ENCODE results near the gene SELENOF. TPM values are rescaled to one million over a fixed set of nuclear protein-coding genes. Genes with fewer than 3 reads are reported as not detected.

SELENOF gene
- total and polyA plus RNA-seq, 2 of the 13 experiments (the other 11 are each of a cell fraction or from before 2014, with no cell fraction given), result 133 to 163 TPM

DNA sequence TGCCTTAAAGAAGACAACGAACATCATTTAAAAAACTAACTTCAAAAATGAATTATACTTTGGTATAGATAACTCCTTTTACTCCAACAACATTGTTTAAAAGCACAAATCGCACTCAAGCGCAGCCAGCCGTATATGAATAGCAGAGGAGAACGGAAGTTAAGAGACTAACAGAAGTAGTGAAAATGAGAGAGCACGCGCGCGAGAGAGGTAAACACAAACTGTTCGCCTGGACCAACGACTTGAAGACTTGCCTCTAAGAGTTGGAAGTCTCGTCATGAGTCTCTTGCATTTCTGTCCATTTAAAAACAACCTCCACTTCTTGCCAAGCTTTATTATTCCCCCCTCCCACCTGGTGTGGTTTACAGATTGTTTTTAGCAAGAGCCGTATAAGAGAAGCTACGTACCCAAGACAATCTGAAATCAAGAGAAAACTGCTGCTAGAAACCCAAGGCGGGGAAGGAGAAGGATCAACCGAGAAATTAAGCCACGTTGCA lies 479 bp downstream of the SELENOF start (continued):
- TF ChIP-seq, protein P1, sequence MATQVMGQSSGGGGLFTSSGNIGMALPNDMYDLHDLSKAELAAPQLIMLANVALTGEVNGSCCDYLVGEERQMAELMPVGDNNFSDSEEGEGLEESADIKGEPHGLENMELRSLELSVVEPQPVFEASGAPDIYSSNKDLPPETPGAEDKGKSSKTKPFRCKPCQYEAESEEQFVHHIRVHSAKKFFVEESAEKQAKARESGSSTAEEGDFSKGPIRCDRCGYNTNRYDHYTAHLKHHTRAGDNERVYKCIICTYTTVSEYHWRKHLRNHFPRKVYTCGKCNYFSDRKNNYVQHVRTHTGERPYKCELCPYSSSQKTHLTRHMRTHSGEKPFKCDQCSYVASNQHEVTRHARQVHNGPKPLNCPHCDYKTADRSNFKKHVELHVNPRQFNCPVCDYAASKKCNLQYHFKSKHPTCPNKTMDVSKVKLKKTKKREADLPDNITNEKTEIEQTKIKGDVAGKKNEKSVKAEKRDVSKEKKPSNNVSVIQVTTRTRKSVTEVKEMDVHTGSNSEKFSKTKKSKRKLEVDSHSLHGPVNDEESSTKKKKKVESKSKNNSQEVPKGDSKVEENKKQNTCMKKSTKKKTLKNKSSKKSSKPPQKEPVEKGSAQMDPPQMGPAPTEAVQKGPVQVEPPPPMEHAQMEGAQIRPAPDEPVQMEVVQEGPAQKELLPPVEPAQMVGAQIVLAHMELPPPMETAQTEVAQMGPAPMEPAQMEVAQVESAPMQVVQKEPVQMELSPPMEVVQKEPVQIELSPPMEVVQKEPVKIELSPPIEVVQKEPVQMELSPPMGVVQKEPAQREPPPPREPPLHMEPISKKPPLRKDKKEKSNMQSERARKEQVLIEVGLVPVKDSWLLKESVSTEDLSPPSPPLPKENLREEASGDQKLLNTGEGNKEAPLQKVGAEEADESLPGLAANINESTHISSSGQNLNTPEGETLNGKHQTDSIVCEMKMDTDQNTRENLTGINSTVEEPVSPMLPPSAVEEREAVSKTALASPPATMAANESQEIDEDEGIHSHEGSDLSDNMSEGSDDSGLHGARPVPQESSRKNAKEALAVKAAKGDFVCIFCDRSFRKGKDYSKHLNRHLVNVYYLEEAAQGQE (IDR thresholded peaks at IDR 0.05; ENCODE audit: borderline replicate concordance in 1 of 2, low read depth in 1 of 2, low read length in 2 of 2), result no peak
- TF ChIP-seq, protein P2, sequence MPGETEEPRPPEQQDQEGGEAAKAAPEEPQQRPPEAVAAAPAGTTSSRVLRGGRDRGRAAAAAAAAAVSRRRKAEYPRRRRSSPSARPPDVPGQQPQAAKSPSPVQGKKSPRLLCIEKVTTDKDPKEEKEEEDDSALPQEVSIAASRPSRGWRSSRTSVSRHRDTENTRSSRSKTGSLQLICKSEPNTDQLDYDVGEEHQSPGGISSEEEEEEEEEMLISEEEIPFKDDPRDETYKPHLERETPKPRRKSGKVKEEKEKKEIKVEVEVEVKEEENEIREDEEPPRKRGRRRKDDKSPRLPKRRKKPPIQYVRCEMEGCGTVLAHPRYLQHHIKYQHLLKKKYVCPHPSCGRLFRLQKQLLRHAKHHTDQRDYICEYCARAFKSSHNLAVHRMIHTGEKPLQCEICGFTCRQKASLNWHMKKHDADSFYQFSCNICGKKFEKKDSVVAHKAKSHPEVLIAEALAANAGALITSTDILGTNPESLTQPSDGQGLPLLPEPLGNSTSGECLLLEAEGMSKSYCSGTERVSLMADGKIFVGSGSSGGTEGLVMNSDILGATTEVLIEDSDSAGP (CRISPR knock-in tag; IDR thresholded peaks at IDR 0.05; ENCODE audit: borderline replicate concordance), result no peak
- TF ChIP-seq DR1 (CRISPR knock-in tag; IDR thresholded peaks at IDR 0.05) (0 out of 2 replicates have a peak, but pooled peaks have one; percentile 8), SAP130 (CRISPR knock-in tag; IDR thresholded peaks at IDR 0.05; ENCODE audit: low read depth) (peak; percentile 30; the same call in 1 of the 2 replicates), MED1 (CRISPR knock-in tag; IDR thresholded peaks at IDR 0.05) (0 out of 2 replicates have a peak, but pooled peaks have one; percentile 12), ZNF761 (CRISPR knock-in tag; conservative IDR thresholded peaks at IDR 0.05) (no peak), KDM3A (CRISPR knock-in tag; IDR thresholded peaks at IDR 0.05; ENCODE audit: low read depth) (no peak), ZNF292 (CRISPR knock-in tag; IDR thresholded peaks at IDR 0.05; ENCODE audit: borderline replicate concordance, low read depth) (no peak)
- TF ChIP-seq, protein P3, sequence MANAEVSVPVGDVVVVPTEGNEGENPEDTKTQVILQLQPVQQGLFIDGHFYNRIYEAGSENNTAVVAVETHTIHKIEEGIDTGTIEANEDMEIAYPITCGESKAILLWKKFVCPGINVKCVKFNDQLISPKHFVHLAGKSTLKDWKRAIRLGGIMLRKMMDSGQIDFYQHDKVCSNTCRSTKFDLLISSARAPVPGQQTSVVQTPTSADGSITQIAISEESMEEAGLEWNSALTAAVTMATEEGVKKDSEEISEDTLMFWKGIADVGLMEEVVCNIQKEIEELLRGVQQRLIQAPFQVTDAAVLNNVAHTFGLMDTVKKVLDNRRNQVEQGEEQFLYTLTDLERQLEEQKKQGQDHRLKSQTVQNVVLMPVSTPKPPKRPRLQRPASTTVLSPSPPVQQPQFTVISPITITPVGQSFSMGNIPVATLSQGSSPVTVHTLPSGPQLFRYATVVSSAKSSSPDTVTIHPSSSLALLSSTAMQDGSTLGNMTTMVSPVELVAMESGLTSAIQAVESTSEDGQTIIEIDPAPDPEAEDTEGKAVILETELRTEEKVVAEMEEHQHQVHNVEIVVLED (CRISPR knock-in tag; IDR thresholded peaks at IDR 0.05; ENCODE audit: borderline replicate concordance), result no peak
- TF ChIP-seq, protein P4, sequence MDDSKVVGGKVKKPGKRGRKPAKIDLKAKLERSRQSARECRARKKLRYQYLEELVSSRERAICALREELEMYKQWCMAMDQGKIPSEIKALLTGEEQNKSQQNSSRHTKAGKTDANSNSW (CRISPR knock-in tag; IDR thresholded peaks at IDR 0.05; ENCODE audit: borderline replicate concordance), result no peak
- TF ChIP-seq, protein P5, sequence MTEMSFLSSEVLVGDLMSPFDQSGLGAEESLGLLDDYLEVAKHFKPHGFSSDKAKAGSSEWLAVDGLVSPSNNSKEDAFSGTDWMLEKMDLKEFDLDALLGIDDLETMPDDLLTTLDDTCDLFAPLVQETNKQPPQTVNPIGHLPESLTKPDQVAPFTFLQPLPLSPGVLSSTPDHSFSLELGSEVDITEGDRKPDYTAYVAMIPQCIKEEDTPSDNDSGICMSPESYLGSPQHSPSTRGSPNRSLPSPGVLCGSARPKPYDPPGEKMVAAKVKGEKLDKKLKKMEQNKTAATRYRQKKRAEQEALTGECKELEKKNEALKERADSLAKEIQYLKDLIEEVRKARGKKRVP (CRISPR knock-in tag; IDR thresholded peaks at IDR 0.05), result 0 out of 4 replicates have a peak, but pooled peaks of 1 of the 2 experiments have one; percentile 16
- TF ChIP-seq, protein P6, sequence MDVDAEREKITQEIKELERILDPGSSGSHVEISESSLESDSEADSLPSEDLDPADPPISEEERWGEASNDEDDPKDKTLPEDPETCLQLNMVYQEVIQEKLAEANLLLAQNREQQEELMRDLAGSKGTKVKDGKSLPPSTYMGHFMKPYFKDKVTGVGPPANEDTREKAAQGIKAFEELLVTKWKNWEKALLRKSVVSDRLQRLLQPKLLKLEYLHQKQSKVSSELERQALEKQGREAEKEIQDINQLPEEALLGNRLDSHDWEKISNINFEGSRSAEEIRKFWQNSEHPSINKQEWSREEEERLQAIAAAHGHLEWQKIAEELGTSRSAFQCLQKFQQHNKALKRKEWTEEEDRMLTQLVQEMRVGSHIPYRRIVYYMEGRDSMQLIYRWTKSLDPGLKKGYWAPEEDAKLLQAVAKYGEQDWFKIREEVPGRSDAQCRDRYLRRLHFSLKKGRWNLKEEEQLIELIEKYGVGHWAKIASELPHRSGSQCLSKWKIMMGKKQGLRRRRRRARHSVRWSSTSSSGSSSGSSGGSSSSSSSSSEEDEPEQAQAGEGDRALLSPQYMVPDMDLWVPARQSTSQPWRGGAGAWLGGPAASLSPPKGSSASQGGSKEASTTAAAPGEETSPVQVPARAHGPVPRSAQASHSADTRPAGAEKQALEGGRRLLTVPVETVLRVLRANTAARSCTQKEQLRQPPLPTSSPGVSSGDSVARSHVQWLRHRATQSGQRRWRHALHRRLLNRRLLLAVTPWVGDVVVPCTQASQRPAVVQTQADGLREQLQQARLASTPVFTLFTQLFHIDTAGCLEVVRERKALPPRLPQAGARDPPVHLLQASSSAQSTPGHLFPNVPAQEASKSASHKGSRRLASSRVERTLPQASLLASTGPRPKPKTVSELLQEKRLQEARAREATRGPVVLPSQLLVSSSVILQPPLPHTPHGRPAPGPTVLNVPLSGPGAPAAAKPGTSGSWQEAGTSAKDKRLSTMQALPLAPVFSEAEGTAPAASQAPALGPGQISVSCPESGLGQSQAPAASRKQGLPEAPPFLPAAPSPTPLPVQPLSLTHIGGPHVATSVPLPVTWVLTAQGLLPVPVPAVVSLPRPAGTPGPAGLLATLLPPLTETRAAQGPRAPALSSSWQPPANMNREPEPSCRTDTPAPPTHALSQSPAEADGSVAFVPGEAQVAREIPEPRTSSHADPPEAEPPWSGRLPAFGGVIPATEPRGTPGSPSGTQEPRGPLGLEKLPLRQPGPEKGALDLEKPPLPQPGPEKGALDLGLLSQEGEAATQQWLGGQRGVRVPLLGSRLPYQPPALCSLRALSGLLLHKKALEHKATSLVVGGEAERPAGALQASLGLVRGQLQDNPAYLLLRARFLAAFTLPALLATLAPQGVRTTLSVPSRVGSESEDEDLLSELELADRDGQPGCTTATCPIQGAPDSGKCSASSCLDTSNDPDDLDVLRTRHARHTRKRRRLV (CRISPR knock-in tag; IDR thresholded peaks at IDR 0.05), result 0 out of 2 replicates have a peak, but pooled peaks have one; percentile 39
